ENCODE data around the gene SCUBE1. TPM values are rescaled to one million over a fixed set of nuclear protein-coding genes. Genes with fewer than 3 reads are reported as not detected.

Gene SCUBE1
- total RNA-seq, 1 donor from 2014 or later: 54.7 TPM

- Mint-ChIP-seq H3K27me3 (ENCODE audit: unreplicated experiment) (peaks cover under 1% of the 10 kb centered on the region), H3K27ac (ENCODE audit: unreplicated experiment) (no peak overlapping the region), H3K4me3 (ENCODE audit: unreplicated experiment) (no peak overlapping the region), H3K36me3 (ENCODE audit: low read depth, unreplicated experiment) (no peaks in the 10 kb centered on the region), H3K4me1 (ENCODE audit: unreplicated experiment) (peaks cover 7% of the 10 kb centered on the region), H3K9me3 (ENCODE audit: unreplicated experiment) (no peaks in the 10 kb centered on the region)
- no peak for TF ChIP-seq CTCF (IDR thresholded peaks at IDR 0.05; ENCODE audit: unreplicated experiment)
- DNase-seq (ENCODE audit: low spot score): no peak
These were observed 46.2 kb upstream of the SCUBE1 start for GRCh38 chr22:43389227-43389836.

- Mint-ChIP-seq H3K9me3 (ENCODE audit: unreplicated experiment) (no peaks in the 10 kb centered on the region), H3K4me1 (ENCODE audit: unreplicated experiment) (peaks cover 8% of the 10 kb centered on the region), H3K27ac (ENCODE audit: unreplicated experiment) (no peak overlapping the region), H3K27me3 (ENCODE audit: unreplicated experiment) (no peaks in the 10 kb centered on the region), H3K36me3 (ENCODE audit: low read depth, unreplicated experiment) (no peaks in the 10 kb centered on the region), H3K4me3 (ENCODE audit: unreplicated experiment) (no peak overlapping the region)
- peak; percentile 92 for DNase-seq (ENCODE audit: low spot score)
- peak; percentile 99 for TF ChIP-seq CTCF (IDR thresholded peaks at IDR 0.05; ENCODE audit: unreplicated experiment)
These were observed 45.3 kb upstream of the SCUBE1 start for GRCh38 chr22:43388420-43388851.

DNA sequence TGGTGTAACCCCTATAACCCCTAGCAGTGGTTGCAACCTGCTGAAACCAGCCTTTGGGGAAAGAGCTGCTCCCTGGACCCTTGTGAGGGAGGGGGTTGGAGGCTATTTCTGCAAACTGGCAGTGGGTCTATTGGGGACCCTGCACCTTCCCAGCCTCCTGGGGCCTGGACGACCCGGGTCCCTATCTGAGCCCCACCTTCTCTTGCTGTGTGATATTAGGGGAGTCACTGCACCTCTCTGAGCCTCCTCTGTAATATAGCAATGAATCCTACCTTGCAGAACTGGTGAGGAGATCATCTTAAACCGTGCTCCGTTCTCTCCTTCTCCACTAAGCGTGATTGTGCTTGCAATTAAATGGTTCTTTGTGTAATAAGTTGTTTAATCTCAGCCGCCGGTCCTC, 44.6 kb upstream of the SCUBE1 start:
- DNase-seq (ENCODE audit: low spot score): no peak
- Mint-ChIP-seq H3K4me1 (ENCODE audit: unreplicated experiment) (peaks cover 8% of the 10 kb centered on the region), H3K4me3 (ENCODE audit: unreplicated experiment) (peak overlapping the region; percentile 27), H3K27me3 (ENCODE audit: unreplicated experiment) (no peaks in the 10 kb centered on the region), H3K36me3 (ENCODE audit: low read depth, unreplicated experiment) (no peaks in the 10 kb centered on the region), H3K27ac (ENCODE audit: unreplicated experiment) (no peak overlapping the region), H3K9me3 (ENCODE audit: unreplicated experiment) (no peaks in the 10 kb centered on the region)
- TF ChIP-seq CTCF (IDR thresholded peaks at IDR 0.05; ENCODE audit: unreplicated experiment): no peak

DNA sequence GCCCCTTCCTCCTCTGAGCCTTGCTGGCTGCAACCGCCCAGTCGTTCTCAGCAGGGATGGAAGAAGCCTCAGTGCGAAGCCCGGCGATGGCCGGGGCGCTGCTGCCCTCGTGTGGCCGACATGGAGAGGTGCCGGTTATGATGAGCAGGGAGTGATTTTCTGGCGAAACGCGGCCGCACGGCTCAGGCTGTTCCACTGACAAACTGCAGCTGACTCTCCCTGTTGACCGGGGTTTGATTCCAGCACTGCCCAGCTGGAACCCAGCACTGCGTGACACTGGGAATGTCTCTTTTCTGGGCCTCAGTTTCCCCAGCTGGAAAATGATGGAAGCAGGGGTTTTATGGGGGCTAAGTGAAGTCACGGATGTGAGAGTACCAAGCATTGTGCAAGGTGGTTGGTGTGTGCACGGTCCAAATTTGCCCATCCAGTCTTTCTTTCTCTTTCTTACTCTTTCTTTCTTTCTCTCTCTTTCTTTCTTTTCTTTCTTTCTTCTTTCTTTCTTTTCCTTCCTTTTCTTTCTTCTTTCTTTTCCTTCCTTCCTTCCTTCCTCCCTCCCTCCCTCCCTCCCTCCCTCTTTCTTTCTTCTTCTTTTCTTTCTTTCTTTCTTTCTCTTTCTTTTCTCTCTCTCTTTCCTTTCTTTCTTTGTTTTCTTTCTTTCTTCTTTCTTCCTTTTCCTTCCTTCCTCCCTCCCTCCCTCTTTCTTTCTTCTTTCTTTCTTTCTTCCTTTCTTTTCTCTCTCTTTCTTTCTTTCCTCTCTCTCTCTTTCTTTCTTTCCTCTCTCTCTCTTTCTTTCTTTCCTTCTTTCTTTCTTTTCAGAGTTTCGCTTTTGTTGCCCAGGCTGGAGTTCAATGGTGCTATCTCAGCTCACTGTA, 42.8 kb upstream of the SCUBE1 start:
- H3K4me3 Mint-ChIP-seq (ENCODE audit: unreplicated experiment): no peak overlapping the region
- H3K4me1 Mint-ChIP-seq (ENCODE audit: unreplicated experiment): peaks cover 14% of the 10 kb centered on the region
- peak; percentile 91 for DNase-seq (ENCODE audit: low spot score)
- H3K27me3 Mint-ChIP-seq (ENCODE audit: unreplicated experiment): no peaks in the 10 kb centered on the region
- H3K27ac Mint-ChIP-seq (ENCODE audit: unreplicated experiment): no peak overlapping the region
- no peaks in the 10 kb centered on the region for H3K36me3 Mint-ChIP-seq (ENCODE audit: low read depth, unreplicated experiment)
- TF ChIP-seq CTCF (IDR thresholded peaks at IDR 0.05; ENCODE audit: unreplicated experiment): peak; percentile 89
- H3K9me3 Mint-ChIP-seq (ENCODE audit: unreplicated experiment): no peaks in the 10 kb centered on the region

DNA sequence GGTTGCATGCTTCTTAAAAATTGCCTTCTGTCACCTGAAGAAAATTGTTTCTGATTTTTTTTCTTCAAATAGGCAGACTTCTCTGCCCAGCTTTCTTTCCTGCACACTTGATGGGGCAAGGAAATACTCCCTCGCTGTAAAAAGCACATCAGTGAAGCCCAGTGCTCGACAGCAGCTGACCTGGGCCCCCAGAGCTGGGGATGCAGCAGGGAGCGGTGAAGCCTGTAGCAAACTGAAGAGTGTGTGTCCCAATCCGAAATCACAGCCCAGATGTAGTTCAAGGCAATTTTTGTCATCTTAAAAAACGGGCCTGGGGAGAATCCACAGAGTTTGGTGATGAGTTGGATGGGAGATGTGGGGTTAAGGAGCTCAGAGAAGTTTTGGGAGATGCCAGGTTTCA, 41.7 kb upstream of the SCUBE1 start:
- no peak for TF ChIP-seq CTCF (IDR thresholded peaks at IDR 0.05; ENCODE audit: unreplicated experiment)
- Mint-ChIP-seq H3K27ac (ENCODE audit: unreplicated experiment) (no peak overlapping the region), H3K36me3 (ENCODE audit: low read depth, unreplicated experiment) (no peaks in the 10 kb centered on the region), H3K4me1 (ENCODE audit: unreplicated experiment) (peaks cover 14% of the 10 kb centered on the region), H3K27me3 (ENCODE audit: unreplicated experiment) (peaks cover 1% of the 10 kb centered on the region), H3K9me3 (ENCODE audit: unreplicated experiment) (no peaks in the 10 kb centered on the region), H3K4me3 (ENCODE audit: unreplicated experiment) (no peak overlapping the region)
- DNase-seq (ENCODE audit: low spot score): no peak

Measured in endothelial cell (in vitro differentiated cells).